K562 (cell line): ENCODE data around the gene DNAJB4. TPM values are rescaled to one million over a fixed set of nuclear protein-coding genes. Genes with fewer than 3 reads are reported as not detected.

ENCODE experiments used
- C11orf30 ChIP-seq: fragments of 450-650 bp; IDR thresholded peaks from 2 replicates; pipeline ENCODE4 v1.6.1; 2016; ENCODE audit warnings: low read depth, mild to moderate bottlenecking
- CCAR2 ChIP-seq: fragments of 200-400 bp; formaldehyde crosslinking; IDR thresholded peaks from 2 replicates; pipeline ENCODE4 v1.6.1; 2017; ENCODE audit warnings: mild to moderate bottlenecking, low read depth, low read length
- CREBBP ChIP-seq: IDR thresholded peaks from one replicate; pipeline ENCODE4 v1.6.1; 2012; ENCODE audit warnings: low read depth, mild to moderate bottlenecking, control low read depth, inconsistent platforms, low read length
- DMBX1 ChIP-seq: fragments of 250-450 bp; sonication (Bioruptor Pico); IDR thresholded peaks from 2 replicates; pipeline ENCODE4 v1.8.0; 2022; ENCODE audit warnings: inconsistent platforms, mild to moderate bottlenecking, moderate library complexity, borderline replicate concordance
- GATA2 ChIP-seq: sonication (generic); formaldehyde crosslinking; IDR thresholded peaks from 2 replicates; pipeline ENCODE4 v1.4.0; 2020; ENCODE audit warnings: mild to moderate bottlenecking, missing genetic modification reagents
- HDAC6 ChIP-seq: IDR thresholded peaks from 2 replicates; pipeline ENCODE4 v1.6.1; 2012; ENCODE audit warnings: low read depth, mild to moderate bottlenecking, control low read depth, inconsistent platforms, low read length, moderate library complexity
- HLTF ChIP-seq: fragments of 450-650 bp; IDR thresholded peaks from 2 replicates; pipeline ENCODE4 v1.6.1; 2016
- KDM4B ChIP-seq, 2 experiments: fragments of 450-650 bp in 1 of 2; sonication (generic) in 1 of 2; IDR thresholded peaks; 2 replicates each; pipeline ENCODE4 v1.6.1; 2016 to 2017; ENCODE audit warnings: borderline replicate concordance in 2 of 2, antibody characterized with exemption in 1 of 2, low read depth in 1 of 2, mild to moderate bottlenecking in 1 of 2
- LEF1 ChIP-seq: fragments of 450-650 bp; IDR thresholded peaks from 2 replicates; pipeline ENCODE4 v1.6.1; 2016; ENCODE audit warnings: mild to moderate bottlenecking
- NCOA1 ChIP-seq: fragments of 450-650 bp; IDR thresholded peaks from 2 replicates; pipeline ENCODE4 v1.6.1; 2016; ENCODE audit warnings: low read depth
- POLR2B ChIP-seq: fragments of 450-650 bp; IDR thresholded peaks from 2 replicates; pipeline ENCODE4 v1.6.1; 2018; ENCODE audit warnings: low read depth; ENCODE audit not compliant: partially characterized antibody
- SETDB1 ChIP-seq: IDR thresholded peaks from one replicate; pipeline ENCODE4 v1.6.1; 2012; ENCODE audit warnings: low read length, control low read depth, inconsistent platforms
- SUPT5H ChIP-seq: fragments of 450-650 bp; IDR thresholded peaks from 2 replicates; pipeline ENCODE4 v1.6.1; 2016
- TAF7 ChIP-seq: fragments of 450-650 bp; IDR thresholded peaks from 2 replicates; pipeline ENCODE4 v1.6.1; 2016; ENCODE audit warnings: missing genetic modification characterization, missing compliant biosample characterization
- TCF7L2 ChIP-seq: fragments of 150-350 bp; IDR thresholded peaks from 2 replicates; pipeline ENCODE4 v1.6.1; 2016; ENCODE audit warnings: low read depth, mild to moderate bottlenecking, low read length, moderate library complexity
- TOE1 ChIP-seq, 2 experiments: fragments of 450-650 bp in 1 of 2; sonication (generic) in 1 of 2; formaldehyde crosslinking in 1 of 2; IDR thresholded peaks; 2 replicates each; pipeline versions ENCODE4 v1.7.1 to v1.8.0; 2016 to 2022; ENCODE audit warnings: borderline replicate concordance in 2 of 2, mild to moderate bottlenecking in 2 of 2, antibody characterized with exemption in 1 of 2, inconsistent platforms in 1 of 2, low read depth in 1 of 2, missing genetic modification reagents in 1 of 2, moderate library complexity in 1 of 2
- ZFP30 ChIP-seq: fragments of 250-450 bp; sonication (Bioruptor Pico); IDR thresholded peaks from 2 replicates; pipeline ENCODE4 v1.8.0; 2022; ENCODE audit warnings: moderate library complexity, mild to moderate bottlenecking, inconsistent platforms, borderline replicate concordance
- ZNF140 ChIP-seq: fragments of 250-450 bp; sonication (Bioruptor Pico); IDR thresholded peaks from 2 replicates; pipeline ENCODE4 v1.8.0; 2021; ENCODE audit warnings: moderate library complexity, mild to moderate bottlenecking, inconsistent platforms
- ZNF184 ChIP-seq: sonication (generic); formaldehyde crosslinking; IDR thresholded peaks from 2 replicates; pipeline ENCODE4 v1.5.0; 2020; ENCODE audit warnings: missing genetic modification reagents
- ZNF324 ChIP-seq: fragments of 250-450 bp; sonication (Bioruptor Pico); IDR thresholded peaks from 2 replicates; pipeline ENCODE4 v1.4.0; 2020; ENCODE audit warnings: mild to moderate bottlenecking
- ZZZ3 ChIP-seq: fragments of 450-650 bp; IDR thresholded peaks from 2 replicates; pipeline ENCODE4 v1.6.1; 2016; ENCODE audit warnings: antibody characterized with exemption, mild to moderate bottlenecking, moderate library complexity
- polyA plus RNA-seq, 8 experiments: library from polyadenylated mRNA; depleted of rRNA in 4 of 8; stranded (reverse) in 5 of 8; unstranded in 3 of 8; fragments of >200 nt; fragmentation: Nextera tagmentation in 2 of 8; fragmentation: Illumina TruSeq in 1 of 8; extraction: Ambion mirVana in 2 of 8; extraction: Trizol in 1 of 8; gene quantifications; 2 replicates each; pipeline versions ENCODE4 v1.2.1 to v1.2.3, GENCODE V29; 2011 to 2014; ENCODE audit warnings: inconsistent platforms in 1 of 8, missing spikeins in 1 of 8
- total RNA-seq, 7 experiments: library from RNA; depleted of rRNA in 6 of 7; stranded (reverse); fragments of >200 nt in 6 of 7; fragmentation: Illumina TruSeq in 2 of 7; extraction: Trizol in 2 of 7; gene quantifications; 2 replicates each; pipeline versions ENCODE4 v1.2.1 to v1.2.3, GENCODE V29; 2011 to 2021; ENCODE audit warnings: low replicate concordance in 1 of 7
- TF ChIP-seq, protein P1 (sequence below): fragments of 200-800 bp; sonication (Bioruptor generic); IDR thresholded peaks from 2 replicates; pipeline ENCODE4 v1.6.1; 2017; ENCODE audit warnings: missing genetic modification characterization, missing compliant biosample characterization
- TF ChIP-seq, protein P2 (sequence below), 3 experiments: fragments of 200-800 bp in 1 of 3; sonication (Bioruptor generic) in 1 of 3; sonication (generic) in 1 of 3; formaldehyde crosslinking in 1 of 3; IDR thresholded peaks; 2 replicates each; pipeline versions ENCODE4 v1.6.1 to v1.8.0; 2016 to 2022; ENCODE audit warnings: mild to moderate bottlenecking in 2 of 3, missing compliant biosample characterization in 2 of 3, missing genetic modification characterization in 2 of 3, missing genetic modification reagents in 1 of 3

Gene DNAJB4
- total and polyA plus RNA-seq, 9 of the 15 experiments (the other 6 are each of a cell fraction or from before 2014, with no cell fraction given), result 8.5 to 27.7 (median 19.8) TPM

DNA sequence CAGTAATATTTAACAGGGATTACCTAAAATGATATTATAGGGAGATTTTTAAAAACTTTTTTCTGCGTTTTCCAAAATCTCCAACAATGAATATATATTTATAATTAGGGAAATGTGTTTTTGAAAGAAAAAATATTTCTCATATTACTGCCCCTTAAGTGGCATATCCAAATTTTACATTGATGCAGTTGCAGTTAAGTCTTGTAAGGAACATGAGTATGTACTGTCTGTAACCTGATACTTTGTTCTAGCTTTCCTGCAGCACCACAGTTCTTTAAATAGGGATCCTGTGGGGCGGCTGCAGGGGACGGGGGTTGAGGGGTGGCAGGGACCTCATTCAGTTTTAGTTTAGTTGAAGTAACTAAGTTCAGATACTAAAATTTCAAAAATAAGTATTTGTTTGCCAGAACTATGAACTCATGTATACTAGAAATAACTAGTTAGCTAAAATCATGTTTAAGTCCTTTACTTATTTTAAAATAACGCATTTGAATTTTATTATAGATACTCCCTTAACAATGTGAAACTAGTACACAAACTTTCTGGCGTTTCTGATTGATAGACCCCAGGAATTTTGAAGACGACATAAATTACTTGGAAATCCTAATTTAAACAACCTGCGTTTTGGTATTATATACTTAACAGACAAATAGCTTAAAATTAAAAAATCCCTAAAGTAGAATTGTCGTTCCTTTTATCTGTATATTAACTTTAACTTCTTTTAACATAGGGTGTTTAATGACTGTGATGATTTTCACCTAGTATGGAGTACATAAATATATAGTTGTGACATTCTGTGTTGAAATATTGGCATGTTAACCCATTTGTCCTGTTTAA is 639 bp upstream of the DNAJB4 start (continued):
- TF ChIP-seq DMBX1 (CRISPR knock-in tag) (peak; percentile 62; the same call in 1 of the 2 replicates), KDM4B (IDR thresholded peaks at IDR 0.05; ENCODE audit: borderline replicate concordance in 2 of 2, low read depth in 1 of 2) (peak in 1 of 2 experiments; percentile 90; a peak in 1 of 4 replicates), C11orf30 (no peak), TOE1 (IDR thresholded peaks at IDR 0.05; ENCODE audit: borderline replicate concordance) (0 out of 2 replicates have a peak, but pooled peaks have one; percentile 62), TOE1 (CRISPR knock-in tag; IDR thresholded peaks at IDR 0.05; ENCODE audit: borderline replicate concordance, low read depth) (no peak), HLTF (no peak), ZNF324 (CRISPR knock-in tag) (peak; percentile 93), LEF1 (no peak; the same call in 1 of the 2 replicates), ZFP30 (CRISPR knock-in tag) (peak; percentile 100; the same call in 1 of the 2 replicates), TCF7L2 (no peak), CREBBP (no peak), SUPT5H (peak; percentile 100), ZNF184 (CRISPR knock-in tag) (no peak), ZZZ3 (no peak), NCOA1 (no peak), POLR2B (peak; percentile 96), TAF7 (tag) (no peak), HDAC6 (no peak), GATA2 (CRISPR knock-in tag) (no peak), ZNF140 (CRISPR knock-in tag) (peak; percentile 89), SETDB1 (no peak), CCAR2 (no peak)
- TF ChIP-seq, protein P1, sequence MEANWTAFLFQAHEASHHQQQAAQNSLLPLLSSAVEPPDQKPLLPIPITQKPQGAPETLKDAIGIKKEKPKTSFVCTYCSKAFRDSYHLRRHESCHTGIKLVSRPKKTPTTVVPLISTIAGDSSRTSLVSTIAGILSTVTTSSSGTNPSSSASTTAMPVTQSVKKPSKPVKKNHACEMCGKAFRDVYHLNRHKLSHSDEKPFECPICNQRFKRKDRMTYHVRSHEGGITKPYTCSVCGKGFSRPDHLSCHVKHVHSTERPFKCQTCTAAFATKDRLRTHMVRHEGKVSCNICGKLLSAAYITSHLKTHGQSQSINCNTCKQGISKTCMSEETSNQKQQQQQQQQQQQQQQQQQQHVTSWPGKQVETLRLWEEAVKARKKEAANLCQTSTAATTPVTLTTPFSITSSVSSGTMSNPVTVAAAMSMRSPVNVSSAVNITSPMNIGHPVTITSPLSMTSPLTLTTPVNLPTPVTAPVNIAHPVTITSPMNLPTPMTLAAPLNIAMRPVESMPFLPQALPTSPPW (CRISPR knock-in tag), result peak; percentile 60; the same call in 1 of the 2 replicates
- TF ChIP-seq, protein P2, sequence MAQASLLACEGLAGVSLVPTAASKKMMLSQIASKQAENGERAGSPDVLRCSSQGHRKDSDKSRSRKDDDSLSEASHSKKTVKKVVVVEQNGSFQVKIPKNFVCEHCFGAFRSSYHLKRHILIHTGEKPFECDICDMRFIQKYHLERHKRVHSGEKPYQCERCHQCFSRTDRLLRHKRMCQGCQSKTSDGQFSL (CRISPR knock-in tag; IDR thresholded peaks at IDR 0.05), result no peak
- TF ChIP-seq, protein P2 (tag; IDR thresholded peaks at IDR 0.05), result no peak
